ENCODE measurements around the gene CGNL1. TPM values are rescaled to one million over a fixed set of nuclear protein-coding genes. Genes with fewer than 3 reads are reported as not detected.

The CGNL1 gene
- total RNA-seq, 1 donor from 2014 or later: 3.5 TPM

- no peaks in the 10 kb centered on the region for H3K27me3 ChIP-seq
- TF ChIP-seq CTCF (IDR thresholded peaks at IDR 0.05): no peak
- H3K36me3 ChIP-seq: peaks cover 0 to 21% of the 10 kb centered on the region in 2 donors
- H3K4me3 ChIP-seq: no peak overlapping the region
- intact Hi-C loops (cut with DNase I): no loop called here
- H3K27ac ChIP-seq: no peak overlapping the region
- H3K9me3 ChIP-seq: no peaks in the 10 kb centered on the region
- no peak for DNase-seq (ENCODE audit: low spot score in 2 of 2)
- peaks cover 4 to 14% of the 10 kb centered on the region in 2 donors for H3K4me1 ChIP-seq
Observed at GRCh38 chr15:57540736-57541135, 164.4 kb downstream of the CGNL1 start.

GRCh38 chr15:57541271-57541670 is 165.0 kb downstream of the CGNL1 start:
- H3K4me3 ChIP-seq: no peak overlapping the region
- H3K9me3 ChIP-seq: no peaks in the 10 kb centered on the region
- H3K4me1 ChIP-seq: peaks cover 4 to 14% of the 10 kb centered on the region in 2 donors
- H3K27me3 ChIP-seq: no peaks in the 10 kb centered on the region
- H3K36me3 ChIP-seq: peaks cover 0 to 26% of the 10 kb centered on the region in 2 donors
- no peak for TF ChIP-seq CTCF (IDR thresholded peaks at IDR 0.05)
- intact Hi-C loops (cut with DNase I): no loop called here
- DNase-seq (ENCODE audit: low spot score in 2 of 2): no peak
- no peak overlapping the region for H3K27ac ChIP-seq

GRCh38 chr15:57541805-57542504 is 165.7 kb downstream of the CGNL1 start:
- Histone ChIP-seq H3K9me3 (no peaks in the 10 kb centered on the region), H3K27me3 (no peaks in the 10 kb centered on the region), H3K36me3 (peaks cover 0 to 29% of the 10 kb centered on the region in 2 donors), H3K27ac (no peak overlapping the region), H3K4me1 (peaks cover 4 to 10% of the 10 kb centered on the region in 2 donors), H3K4me3 (no peak overlapping the region)
- intact Hi-C loops (cut with DNase I): loop anchor here (1.0 kb wide), 1 partner anchor 202 kb away; no protein-coding TSS in a partner anchor
- peak in 1 of 2 donors; percentile 84 for DNase-seq (ENCODE audit: low spot score in 2 of 2)
- peak; percentile 48 to 86 (median 65) for TF ChIP-seq CTCF (IDR thresholded peaks at IDR 0.05)

GRCh38 chr15:57542505-57542817 is 166.2 kb downstream of the CGNL1 start:
- DNase-seq (ENCODE audit: low spot score in 2 of 2): no peak
- H3K4me3 ChIP-seq: no peak overlapping the region
- intact Hi-C loops (cut with DNase I): loop anchor here (1.0 kb wide), 1 partner anchor 202 kb away; no protein-coding TSS in a partner anchor
- H3K27ac ChIP-seq: no peak overlapping the region
- H3K9me3 ChIP-seq: no peaks in the 10 kb centered on the region
- H3K27me3 ChIP-seq: no peaks in the 10 kb centered on the region
- peaks cover 0 to 32% of the 10 kb centered on the region in 2 donors for H3K36me3 ChIP-seq
- no peak for TF ChIP-seq CTCF (IDR thresholded peaks at IDR 0.05)
- peaks cover under 1 to 6% of the 10 kb centered on the region in 2 donors for H3K4me1 ChIP-seq

GRCh38 chr15:57544848-57545480 is 168.7 kb downstream of the CGNL1 start:
- Histone ChIP-seq H3K27me3 (no peaks in the 10 kb centered on the region), H3K36me3 (peaks cover 0 to 36% of the 10 kb centered on the region in 2 donors), H3K9me3 (no peaks in the 10 kb centered on the region), H3K4me1 (no peaks in the 10 kb centered on the region), H3K4me3 (no peak overlapping the region), H3K27ac (no peak overlapping the region)
- intact Hi-C loops (cut with DNase I): no loop called here
- DNase-seq (ENCODE audit: low spot score in 2 of 2): no peak
- TF ChIP-seq CTCF (IDR thresholded peaks at IDR 0.05): no peak
